BJ (cell line): ENCODE data around the gene LRRC63. TPM values are rescaled to one million over a fixed set of nuclear protein-coding genes. Genes with fewer than 3 reads are reported as not detected.

ENCODE experiments used
- CTCF ChIA-PET: fragments of 350-600 bp; formaldehyde crosslinking; extraction: SDS; loops from one replicate; lab custom pipeline; 2021; ENCODE audit warnings: antibody characterized with exemption, inconsistent platforms; lab: Yijun Ruan, JAX
- POLR2A ChIA-PET: fragments of 300-600 bp; sonication (Branson Sonifier 250); formaldehyde crosslinking; extraction: SDS; loops from one replicate; lab custom pipeline; 2021; ENCODE audit warnings: antibody characterized with exemption; lab: Charles Lee
- DNase-seq: peaks from one replicate; pipeline ENCODE4 v3.0.0-alpha.2; 2011; ENCODE audit warnings: low read depth
- H3K27me3 ChIP-seq: 2 replicates; pipeline ENCODE4 v1.6.0; 2011; ENCODE audit warnings: low read length; ENCODE audit not compliant: control insufficient read depth, insufficient read depth
- H3K36me3 ChIP-seq: 2 replicates; pipeline ENCODE4 v1.5.1; 2011; ENCODE audit warnings: low read length; ENCODE audit not compliant: control insufficient read depth, insufficient read depth
- H3K4me3 ChIP-seq: 2 replicates; pipeline ENCODE4 v1.5.1; 2011; ENCODE audit warnings: low read depth, mild to moderate bottlenecking, control low read depth, low read length
- polyA plus RNA-seq: library from polyadenylated mRNA; depleted of rRNA; stranded (reverse); fragments of >200 nt; gene quantifications from 2 replicates; pipeline ENCODE4 v1.2.3, GENCODE V29; 2011
- TF ChIP-seq, protein P1 (sequence below): IDR thresholded peaks from 2 replicates; pipeline ENCODE4 v1.5.1; 2011; ENCODE audit warnings: low read depth, mild to moderate bottlenecking, control low read depth, inconsistent platforms, low read length, moderate library complexity; ENCODE audit not compliant: insufficient read depth

LRRC63 gene
- polyA plus RNA-seq, 1 experiment = not detected

DNA sequence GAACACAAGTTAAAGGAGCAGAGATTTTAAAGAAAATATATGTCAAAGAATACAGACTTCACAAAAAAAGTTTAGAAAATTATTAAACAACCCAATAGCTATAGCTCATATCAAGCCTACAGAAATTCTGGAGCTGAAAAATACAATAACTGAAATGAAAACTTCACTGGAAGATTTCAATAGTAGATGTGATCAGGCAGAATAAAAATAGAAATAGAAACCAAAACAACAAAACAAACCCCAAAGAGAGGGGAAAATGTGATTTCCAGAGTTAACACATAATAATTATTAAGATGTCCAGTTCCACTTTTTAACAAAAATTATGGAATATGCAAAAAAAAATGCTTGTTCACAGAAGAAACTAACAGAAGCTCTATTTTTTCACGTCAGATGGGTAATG lies 23.6 kb downstream of the LRRC63 start:
- Histone ChIP-seq H3K4me3 (no peak overlapping the region), H3K27me3 (no peaks in the 10 kb centered on the region), H3K36me3 (no peaks in the 10 kb centered on the region)
- TF ChIP-seq, protein P1, sequence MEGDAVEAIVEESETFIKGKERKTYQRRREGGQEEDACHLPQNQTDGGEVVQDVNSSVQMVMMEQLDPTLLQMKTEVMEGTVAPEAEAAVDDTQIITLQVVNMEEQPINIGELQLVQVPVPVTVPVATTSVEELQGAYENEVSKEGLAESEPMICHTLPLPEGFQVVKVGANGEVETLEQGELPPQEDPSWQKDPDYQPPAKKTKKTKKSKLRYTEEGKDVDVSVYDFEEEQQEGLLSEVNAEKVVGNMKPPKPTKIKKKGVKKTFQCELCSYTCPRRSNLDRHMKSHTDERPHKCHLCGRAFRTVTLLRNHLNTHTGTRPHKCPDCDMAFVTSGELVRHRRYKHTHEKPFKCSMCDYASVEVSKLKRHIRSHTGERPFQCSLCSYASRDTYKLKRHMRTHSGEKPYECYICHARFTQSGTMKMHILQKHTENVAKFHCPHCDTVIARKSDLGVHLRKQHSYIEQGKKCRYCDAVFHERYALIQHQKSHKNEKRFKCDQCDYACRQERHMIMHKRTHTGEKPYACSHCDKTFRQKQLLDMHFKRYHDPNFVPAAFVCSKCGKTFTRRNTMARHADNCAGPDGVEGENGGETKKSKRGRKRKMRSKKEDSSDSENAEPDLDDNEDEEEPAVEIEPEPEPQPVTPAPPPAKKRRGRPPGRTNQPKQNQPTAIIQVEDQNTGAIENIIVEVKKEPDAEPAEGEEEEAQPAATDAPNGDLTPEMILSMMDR = no peak
- DNase-seq = no peak
- CTCF ChIA-PET = interaction anchor here (1.3 kb wide), 1 partner anchor 25 kb away, joined by 3 read pairs; no protein-coding TSS in a partner anchor
- POLR2A ChIA-PET = no interaction called here

DNA sequence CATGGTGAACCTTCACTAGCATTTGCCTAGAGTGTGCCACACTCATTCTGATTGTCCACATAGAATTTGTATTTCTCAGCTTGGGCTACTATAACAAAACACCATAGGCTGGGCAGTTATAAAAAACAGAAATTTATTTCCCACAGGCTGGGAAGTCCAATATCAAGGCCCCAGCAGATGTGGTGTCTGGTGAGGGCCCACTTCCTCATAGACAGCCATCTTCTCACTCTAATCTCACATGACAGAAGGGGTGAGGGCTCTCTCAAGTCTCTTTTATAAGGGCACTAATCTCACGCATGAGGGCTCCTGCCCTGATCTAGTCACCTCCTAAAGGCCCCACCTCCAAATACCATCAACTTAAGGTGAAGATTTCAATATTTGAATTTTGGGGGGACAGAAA lies 53.6 kb downstream of the LRRC63 start:
- Histone ChIP-seq H3K27me3 (no peaks in the 10 kb centered on the region), H3K36me3 (no peaks in the 10 kb centered on the region), H3K4me3 (no peak overlapping the region)
- ChIA-PET CTCF (interaction anchor here (0.6 to 1.3 kb wide), 4 partner anchors 9 to 499 kb away, joined by 3 to 4 read pairs (median 3); no protein-coding TSS in a partner anchor), POLR2A (no interaction called here)
- TF ChIP-seq, protein P1 = no peak
- no peak for DNase-seq

DNA sequence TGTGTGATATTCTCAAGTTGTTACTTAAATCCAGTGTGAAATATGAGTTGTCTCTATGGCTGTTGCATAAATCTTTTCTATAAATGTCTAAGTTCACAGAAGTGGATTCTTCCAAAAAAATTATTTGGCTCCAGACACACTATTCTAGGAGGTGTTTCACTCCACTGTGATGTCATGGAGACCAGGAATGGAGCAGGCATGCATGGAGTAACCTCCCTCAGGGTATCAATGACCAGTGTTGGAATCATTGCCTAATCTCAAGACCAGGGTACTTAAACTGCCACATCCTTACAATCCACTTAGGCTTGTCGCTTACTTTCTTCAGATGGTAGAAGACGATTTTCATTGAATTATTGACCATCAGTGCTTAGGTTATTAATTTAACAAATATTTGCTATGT lies 55.4 kb downstream of the LRRC63 start:
- CTCF ChIA-PET = no interaction called here
- POLR2A ChIA-PET = no interaction called here
- TF ChIP-seq, protein P1 = no peak
- no peak for DNase-seq
- Histone ChIP-seq H3K4me3 (no peak overlapping the region), H3K27me3 (no peaks in the 10 kb centered on the region), H3K36me3 (no peaks in the 10 kb centered on the region)

DNA sequence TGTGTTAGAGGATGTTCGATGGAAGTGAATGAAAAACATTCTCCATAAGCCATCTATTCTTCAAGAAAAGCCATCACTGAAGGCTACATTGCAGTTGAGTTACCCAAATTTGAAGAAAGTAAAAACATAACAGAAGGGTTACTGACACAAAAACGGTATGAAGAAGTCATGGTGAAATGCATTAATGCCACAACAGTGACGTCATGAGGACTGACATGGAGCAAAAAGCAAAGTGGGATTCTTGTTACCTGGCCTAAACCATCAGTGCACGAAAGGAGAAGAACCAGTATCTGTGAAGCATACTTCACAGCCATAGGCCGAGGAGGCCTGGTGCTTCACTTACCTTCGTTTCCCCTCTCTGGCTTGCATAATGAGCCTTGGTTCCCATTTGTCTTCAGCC lies 58.7 kb downstream of the LRRC63 start:
- POLR2A ChIA-PET = no interaction called here
- no peak for DNase-seq
- TF ChIP-seq, protein P1 = no peak
- 0 out of 2 replicates have a peak, but pooled peaks cover 2% of the 10 kb centered on the region for H3K27me3 ChIP-seq
- no peaks in the 10 kb centered on the region for H3K36me3 ChIP-seq
- no peak overlapping the region for H3K4me3 ChIP-seq
- CTCF ChIA-PET = no interaction called here

DNA sequence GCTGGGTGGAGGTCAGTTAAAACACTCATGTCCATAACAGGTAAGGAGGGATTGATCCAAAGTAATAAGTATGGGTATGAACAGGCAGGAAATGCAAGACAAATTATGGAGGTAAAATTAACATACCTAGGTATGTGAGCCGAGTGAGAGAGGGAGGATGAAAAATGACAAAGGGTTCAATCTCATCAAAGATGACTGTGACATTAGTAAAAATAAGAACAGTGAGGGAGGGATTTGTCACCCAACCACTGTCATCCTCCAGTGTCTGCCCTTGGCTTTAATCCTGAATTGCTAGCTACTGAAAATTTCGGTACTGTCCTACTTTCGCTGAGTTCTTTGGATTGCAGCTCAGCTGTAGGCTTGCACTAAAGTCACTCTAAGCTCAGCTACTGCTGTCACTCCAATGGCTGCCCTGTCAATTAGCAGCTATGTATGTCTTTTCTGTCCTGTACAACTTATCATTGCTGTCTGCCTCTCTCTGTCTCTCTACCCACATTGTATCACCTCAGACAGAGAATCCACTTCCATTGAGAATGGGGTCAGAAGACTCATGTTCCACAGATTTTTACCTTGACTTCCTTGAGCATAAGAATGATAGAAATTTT lies 62.5 kb downstream of the LRRC63 start:
- Histone ChIP-seq H3K4me3 (no peak overlapping the region), H3K27me3 (0 out of 2 replicates have a peak, but pooled peaks cover 2% of the 10 kb centered on the region), H3K36me3 (no peaks in the 10 kb centered on the region)
- ChIA-PET POLR2A (no interaction called here), CTCF (interaction anchor here (0.7 to 1.5 kb wide), 3 partner anchors 9 to 22 kb away, joined by 3 to 4 read pairs (median 3); no protein-coding TSS in a partner anchor)
- no peak for DNase-seq
- TF ChIP-seq, protein P1 = no peak
